HG02763 (cell line): Measurements from ENCODE around the gene ACVR1.

Experiments
- ATAC-seq: cut with Tn5 transposase; IDR thresholded peaks from one replicate; pipeline ENCODE4 v1.9.1; 2021; ENCODE audit warnings: mild to moderate bottlenecking, moderate library complexity; ENCODE audit not compliant: unreplicated experiment

ACVR1 gene

DNA sequence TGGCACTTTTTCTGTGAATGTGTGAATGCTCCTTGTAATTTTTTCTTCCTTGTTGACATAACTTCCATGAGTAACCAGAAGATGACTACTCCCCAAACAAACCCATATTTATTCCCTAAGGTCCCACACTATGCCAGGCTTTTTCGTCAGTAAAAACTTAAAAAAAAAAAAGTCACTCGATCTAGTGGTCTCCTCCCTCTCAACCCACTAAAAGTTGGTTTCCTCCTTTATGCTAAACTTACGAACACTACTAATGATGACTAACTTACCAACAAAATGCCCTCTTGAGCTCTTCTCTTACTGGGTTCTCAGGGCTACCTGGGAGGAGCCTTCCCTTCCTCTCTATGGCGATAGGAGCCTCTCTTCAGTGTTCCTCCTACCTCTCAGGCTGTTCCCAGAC lies 18.2 kb downstream of the ACVR1 start:
- ATAC-seq, result no peak

DNA sequence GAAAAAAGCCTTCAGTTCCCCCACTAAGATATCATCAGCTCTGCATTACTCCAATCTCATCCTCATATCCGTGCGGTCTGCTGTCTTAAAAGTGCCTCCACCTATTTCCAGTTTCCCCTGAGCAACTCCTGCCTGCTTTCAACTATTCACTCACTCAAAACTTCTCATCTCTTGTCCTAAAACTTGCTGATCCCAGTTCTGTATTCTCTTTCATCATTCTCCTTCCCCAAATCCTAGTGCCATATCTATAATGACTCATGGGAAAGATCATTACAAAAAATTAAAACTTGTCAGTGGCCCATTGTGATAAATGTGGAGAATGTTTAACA lies 20.0 kb downstream of the ACVR1 start:
- no peak for ATAC-seq

DNA sequence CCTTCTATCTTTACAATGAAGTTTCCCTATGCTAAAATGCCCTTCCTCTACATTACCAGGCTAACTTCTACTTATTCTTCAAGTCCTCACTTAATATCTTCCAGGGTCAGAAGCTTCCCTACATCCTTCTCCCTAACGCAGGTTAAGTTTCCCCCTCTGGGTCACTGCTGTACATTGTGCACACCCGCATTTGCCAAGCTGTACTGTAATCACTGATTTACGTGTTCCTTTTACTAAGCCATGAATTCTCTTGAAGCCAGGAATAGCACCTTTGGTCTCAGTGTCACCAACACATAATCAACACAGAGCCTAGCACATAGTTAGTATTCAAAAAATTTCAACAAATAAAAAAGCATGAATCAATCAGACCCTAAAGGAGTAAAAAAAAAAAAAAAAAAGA lies 22.3 kb downstream of the ACVR1 start:
- ATAC-seq, result no peak

DNA sequence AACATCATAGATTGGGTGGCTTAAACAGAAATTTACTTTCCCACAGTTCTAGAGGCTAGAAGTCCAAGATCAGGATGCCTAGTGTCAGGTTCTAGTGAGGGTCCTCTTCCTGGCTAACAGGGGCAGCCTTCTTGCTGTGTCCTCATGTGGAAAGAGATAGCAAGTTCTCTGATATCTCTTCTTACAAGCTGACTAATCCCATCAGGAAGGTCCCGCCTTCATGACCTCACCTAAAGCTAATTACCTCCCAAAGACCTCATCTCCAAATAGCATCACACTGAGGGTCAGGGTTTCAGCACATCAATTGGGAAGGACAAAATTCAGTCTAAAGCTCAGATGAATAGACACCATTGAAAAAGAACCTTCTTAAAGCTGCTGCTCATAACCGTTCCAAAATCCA lies 22.9 kb downstream of the ACVR1 start:
- ATAC-seq, result no peak

DNA sequence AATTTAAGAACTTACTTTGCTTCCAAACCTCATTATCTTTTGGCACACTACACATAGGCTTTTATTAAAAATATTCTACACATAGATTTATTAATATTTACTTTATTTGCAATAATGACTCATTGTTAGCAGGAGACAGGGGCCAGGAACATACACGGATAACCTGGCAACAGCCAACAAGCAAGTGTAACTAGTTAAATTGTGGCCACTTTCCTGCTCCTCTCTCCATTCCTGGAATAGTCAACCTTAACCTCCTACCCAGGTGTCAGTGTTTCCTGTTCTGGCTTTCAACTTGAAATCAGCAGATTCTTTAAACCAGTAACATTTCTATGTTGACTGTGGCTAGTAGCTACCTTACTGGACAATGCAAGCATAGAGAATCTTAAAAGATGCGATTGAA lies 26.5 kb downstream of the ACVR1 start:
- no peak for ATAC-seq

DNA sequence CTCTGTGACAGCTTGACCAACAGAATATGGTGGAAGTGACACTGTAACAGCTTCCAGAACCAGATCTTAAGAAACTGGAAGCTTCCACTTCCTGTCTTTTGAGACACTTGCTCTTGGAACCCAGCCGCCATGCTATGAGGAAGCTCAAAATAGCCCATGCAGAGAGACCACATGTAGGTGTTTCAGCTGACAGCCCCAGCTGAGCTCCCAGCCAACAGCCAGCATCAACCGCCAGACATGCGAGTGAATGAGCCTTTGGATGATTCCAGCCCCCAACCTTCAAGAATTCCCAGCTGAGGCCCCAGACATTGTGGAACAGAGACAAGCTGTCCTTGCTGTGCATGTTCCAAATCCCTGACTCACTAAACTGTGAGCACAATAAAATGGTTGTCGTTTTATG lies 27.9 kb downstream of the ACVR1 start:
- no peak for ATAC-seq

DNA sequence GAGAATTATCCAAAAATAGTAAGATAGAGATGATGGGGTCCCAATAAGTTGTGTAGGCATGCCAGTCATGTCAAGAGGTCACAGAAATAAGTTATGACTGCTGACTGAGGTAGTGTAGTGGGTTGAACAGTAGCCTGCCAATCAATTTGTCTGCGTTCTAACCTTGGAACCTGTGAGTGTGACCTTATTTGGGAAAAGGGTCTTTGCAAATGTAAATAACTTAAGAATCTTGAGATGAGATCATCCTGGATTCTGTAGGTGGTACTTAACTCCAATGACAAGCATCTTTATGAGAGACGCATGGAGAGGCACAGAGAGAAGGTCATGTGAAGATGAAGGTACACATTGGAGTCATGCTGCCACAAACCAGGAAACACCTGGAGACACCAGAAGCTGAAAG lies 31.0 kb downstream of the ACVR1 start:
- no peak for ATAC-seq

DNA sequence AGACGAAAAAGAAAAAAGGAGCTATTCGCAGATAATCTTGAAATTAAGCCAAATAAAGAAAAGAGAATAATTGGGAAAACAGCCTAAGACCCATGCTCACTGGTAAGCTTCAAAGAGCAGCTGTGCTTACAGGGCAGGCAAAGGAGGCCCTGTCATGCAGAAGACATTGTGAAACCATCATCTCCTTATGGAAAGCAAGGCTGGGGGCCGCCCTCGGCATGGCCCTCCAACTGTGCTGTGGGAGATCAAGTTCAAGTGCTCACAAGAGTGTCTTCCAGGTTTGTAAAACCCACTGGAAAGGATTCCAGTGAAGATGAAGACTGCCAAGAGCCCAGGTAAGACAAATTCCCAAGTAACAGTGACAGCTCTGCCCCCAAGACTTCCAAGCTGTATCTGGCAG lies 32.2 kb downstream of the ACVR1 start:
- no peak for ATAC-seq

DNA sequence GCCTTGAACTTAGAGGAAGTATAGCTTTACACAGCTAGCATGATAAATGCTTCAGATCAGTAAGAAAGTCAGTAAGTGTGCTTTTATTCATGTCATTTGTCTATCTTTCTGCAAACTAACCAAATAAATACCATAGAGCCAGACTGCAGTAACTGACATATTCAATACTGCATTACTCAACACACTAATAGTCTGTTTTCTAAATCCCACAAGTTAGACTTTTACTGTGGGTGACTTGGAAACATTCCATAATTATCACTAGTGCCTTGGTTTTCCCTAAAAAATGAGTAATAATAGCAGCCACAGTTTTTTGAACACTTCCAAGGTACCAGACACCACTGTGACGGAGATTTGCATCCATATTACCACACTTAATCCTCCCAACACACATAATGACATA lies 33.0 kb downstream of the ACVR1 start:
- no peak for ATAC-seq

DNA sequence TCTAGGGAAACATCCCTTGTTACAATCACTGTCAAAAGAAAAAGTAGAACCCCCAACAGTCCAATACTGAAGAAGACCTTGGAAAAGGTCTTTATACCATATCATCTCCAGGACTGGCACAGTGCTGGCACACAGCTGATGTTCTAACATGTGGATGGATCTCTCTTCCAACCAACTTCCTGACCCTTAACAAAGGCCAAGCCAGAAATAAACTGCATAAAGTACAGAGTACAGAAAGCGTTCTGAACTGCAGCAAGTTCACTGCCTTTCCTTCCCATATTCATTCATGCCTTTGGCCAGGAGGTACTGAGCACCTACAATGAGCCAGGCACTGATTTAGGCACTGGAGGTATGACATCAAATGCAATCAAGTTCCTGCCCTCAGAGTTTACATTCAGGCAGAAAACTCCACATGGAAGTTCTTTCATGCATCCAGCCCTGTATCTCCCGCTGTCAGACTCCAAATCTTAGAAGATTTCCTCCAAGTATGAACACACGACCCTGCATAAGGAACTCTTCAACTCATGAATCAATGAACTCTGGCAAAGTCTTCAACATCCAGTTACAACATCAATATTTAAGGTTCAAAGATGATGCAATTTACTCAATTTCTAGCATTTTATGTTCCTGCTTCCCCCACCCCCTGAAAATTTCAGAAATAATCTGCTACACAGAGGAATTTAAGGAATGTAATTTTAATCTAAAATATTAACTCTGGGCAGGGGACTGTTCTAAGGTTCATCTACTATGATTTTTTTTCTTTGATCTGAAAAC lies 33.8 kb downstream of the ACVR1 start:
- ATAC-seq, result no peak

DNA sequence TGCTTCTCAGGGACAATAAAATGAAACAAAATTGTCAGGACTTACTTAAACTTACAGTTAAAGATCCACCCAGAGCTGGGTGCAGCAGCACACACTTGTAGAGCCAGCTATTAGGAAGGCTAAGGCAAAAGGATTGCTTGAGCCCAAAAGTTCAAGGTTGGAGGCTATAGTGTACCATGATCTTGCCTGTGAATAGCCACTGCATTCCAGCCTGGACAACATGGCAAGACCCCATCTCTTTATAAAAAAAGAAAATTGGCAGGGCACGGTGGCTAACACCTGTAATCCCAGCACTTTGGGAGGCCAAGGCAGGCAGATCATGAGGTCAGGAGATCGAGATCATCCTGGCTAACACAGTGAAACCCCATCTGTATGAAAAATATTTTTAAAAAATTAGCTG lies 34.6 kb downstream of the ACVR1 start:
- no peak for ATAC-seq

DNA sequence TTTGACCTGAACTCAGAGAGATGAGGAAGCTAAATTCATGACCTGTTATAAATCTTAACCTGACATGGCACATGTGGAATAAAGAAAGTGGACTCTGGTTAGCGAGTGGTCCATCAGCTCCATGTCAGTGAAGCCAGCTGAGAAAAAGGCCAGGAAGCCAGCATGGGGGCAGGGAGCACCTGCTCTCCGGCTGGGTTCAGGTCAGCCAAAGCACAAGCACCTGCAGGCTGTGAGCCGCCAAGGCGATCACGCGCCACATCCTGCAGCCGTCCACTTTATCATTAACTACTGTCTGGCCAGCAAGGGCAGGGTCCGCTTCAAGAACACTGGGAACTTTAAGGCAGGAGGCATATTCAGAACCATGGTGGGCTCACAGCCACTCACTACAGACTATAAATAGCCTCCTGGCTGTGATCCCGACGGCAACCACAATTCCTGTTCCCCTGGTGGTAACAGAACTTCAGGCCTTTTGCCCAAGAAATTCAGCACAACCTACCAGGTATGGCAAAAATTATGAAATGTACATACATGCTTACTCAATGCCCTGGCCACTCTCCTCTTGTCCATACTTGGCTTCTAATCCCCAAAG lies 35.5 kb downstream of the ACVR1 start:
- no peak for ATAC-seq

DNA sequence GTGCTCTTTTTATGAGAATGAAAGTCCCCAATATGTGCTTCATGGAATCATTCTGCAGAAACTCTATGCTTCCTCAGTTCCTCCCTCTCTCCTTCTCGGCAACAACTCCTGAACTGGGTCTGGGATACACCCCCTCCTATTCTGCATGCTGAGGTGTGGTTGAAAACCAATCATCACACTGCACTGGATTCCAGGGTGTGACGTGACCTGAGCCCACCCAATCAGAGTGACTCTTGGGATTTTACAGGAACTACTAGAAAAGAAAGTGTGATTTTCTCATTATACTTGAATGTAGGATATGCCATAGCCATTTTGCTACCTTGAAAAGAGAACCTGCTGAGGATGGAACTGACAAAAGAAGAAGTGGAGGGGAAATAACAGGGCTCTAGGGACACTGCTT lies 36.3 kb downstream of the ACVR1 start:
- no peak for ATAC-seq

DNA sequence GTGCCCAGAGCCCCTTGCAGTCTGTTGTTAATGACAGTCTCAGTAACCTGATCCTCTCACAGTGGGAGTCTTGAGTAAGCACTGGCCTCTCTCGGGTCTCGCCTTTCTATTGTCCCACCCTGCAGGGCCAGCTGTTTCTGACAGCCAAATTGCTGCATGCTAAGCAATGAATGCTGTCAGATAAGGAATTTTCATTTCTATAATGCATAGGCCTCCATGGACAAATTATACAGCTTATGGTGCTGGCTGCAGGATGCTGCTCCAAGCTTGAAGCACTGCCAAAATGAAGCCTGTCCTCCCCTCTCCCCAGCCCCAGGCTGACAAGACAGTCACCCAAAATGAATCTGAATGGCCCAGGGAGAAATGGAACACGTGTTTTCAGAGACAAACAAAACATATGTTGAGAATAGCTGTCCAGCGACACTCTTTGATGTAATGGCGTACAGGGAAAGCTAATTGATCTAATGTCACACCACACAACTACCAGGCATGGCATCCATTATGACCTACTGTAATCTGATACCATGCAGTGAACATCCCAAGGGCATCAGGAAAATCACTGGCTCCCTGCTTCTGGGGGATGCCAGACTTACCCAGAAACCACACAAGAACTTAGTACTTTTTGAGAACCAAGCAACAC lies 36.8 kb downstream of the ACVR1 start:
- no peak for ATAC-seq

DNA sequence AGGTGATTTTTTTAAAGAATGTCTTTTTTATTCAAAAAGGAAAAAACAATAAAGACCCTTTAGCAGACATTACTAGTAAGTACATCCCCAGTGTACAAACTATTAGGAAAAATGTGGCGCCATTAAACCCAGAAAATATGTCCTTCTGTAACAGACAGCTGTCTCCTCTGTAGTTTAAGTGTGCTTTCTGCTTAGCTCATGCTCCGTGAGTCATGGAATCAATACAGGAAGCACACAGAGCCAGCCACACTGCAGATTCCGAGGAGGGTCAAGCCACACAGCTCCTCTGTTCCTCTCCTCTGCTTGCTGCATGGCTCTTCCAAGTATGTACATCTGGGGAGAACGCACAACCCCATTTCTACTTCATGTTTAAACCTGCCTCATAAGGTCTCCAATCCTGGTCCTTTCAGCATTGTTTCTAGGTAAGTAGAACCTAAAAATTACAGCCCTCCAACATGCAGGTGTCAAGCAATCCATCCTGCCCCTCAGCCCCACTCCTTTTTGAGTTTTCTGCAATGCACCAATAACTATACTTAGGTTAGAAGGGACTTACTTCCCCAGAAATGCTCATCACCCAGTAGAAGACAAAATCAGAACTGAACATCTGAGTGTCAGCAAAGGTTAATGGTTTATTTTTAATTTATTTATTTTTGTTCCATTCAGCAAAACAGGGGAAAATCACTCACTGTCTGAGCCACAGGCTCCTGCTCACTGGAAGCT lies 37.5 kb downstream of the ACVR1 start:
- no peak for ATAC-seq

DNA sequence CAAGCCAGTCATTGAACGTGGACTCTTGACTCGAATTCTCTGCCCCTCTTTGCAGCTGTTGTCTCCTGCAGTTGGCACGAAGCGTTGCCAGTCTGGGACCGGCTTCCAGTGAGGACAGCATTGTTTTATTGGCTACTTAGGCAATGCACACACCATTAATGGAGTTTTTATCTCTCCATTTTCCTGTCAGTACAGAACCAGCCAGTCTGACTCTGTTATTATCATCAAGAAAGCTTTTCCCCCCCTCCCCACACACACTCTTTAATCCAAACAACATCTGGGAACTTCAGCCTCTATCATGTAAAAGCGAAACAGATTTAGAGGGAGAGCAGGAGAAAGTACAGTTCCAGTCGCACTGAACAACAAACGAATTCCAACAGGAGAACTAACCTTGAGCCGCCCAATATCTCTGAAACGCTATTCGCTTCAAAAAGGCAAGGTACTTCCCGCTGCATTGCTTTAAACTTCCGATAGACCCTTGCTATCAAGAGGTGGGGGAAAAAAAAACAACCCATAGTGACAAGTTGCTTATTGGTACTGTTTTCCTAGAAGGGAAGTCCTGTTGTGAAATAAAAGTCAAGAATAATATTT lies 38.2 kb downstream of the ACVR1 start:
- ATAC-seq, result no peak

DNA sequence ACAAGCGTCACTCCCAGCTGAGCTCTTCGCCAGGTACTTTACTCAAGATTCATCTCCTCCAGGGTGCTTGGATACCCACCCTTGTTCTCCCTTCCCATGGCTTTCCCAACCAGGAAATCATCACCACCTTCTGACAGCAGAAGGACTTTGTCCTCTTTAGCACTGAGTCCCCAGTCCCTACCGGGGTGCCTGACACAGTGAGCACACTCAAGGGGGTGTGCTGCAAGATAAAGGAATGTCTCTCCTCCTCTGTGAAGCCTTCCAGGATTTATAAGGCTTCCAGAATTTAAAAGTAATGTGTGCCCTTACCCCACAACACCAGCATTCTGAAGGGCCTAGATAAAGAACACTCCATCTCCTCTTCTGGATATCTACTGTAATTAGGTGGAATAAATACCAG lies 39.6 kb downstream of the ACVR1 start:
- no peak for ATAC-seq

DNA sequence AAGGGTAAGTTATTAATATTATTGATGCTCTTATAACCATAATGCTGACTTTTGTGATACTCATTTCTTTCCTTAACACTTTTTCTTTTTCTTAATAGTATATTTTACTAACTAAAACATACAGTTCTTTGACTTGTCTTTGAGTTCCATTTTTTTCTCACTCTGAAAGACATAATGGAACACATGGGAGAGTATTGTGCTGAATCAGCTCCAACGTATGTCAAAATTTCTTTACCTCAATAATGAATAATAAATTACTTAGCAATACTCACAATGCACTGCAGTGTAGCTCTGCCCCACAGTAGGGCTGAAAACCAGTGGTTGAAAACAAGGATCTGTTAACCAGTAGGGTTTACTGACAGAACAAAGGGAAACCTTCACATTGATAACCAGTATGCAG lies 40.7 kb downstream of the ACVR1 start:
- ATAC-seq, result no peak

DNA sequence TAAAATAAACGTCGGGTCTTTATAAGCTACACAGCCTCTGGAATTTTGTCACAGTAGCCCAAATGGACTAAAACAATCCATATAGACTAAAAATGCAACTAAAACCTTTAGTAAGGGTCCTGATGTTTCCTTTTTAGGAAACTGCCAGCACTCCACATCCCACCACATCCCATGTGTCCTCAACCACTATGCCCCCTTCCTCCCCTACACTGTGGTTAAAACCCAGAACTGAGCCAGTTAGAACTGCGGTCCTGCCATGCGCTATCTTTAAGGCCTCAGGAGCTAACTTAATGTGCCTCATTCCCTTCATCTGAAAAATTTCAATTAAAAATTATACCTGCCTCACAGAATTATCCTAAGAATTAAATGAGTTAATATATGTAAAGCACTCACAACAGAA lies 41.1 kb downstream of the ACVR1 start:
- ATAC-seq, result no peak

DNA sequence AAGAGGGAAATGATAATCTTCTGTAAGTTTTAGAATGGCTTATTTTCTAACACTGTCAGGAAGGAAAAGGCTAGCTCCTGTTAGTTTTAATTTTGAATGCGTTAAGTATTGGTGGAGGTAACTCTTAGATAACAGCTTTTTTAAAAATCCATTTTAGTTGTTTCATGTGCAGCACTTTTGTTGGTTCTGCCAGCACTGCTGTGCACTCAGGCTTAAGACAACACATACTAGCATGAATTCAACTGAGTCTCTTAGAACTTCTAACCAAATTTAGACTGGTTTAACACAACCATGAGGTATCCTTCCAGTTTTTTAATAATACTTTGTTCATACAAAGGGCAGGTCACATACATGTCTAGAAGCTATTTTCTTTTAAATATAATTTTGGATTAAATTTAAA lies 42.4 kb downstream of the ACVR1 start:
- no peak for ATAC-seq

DNA sequence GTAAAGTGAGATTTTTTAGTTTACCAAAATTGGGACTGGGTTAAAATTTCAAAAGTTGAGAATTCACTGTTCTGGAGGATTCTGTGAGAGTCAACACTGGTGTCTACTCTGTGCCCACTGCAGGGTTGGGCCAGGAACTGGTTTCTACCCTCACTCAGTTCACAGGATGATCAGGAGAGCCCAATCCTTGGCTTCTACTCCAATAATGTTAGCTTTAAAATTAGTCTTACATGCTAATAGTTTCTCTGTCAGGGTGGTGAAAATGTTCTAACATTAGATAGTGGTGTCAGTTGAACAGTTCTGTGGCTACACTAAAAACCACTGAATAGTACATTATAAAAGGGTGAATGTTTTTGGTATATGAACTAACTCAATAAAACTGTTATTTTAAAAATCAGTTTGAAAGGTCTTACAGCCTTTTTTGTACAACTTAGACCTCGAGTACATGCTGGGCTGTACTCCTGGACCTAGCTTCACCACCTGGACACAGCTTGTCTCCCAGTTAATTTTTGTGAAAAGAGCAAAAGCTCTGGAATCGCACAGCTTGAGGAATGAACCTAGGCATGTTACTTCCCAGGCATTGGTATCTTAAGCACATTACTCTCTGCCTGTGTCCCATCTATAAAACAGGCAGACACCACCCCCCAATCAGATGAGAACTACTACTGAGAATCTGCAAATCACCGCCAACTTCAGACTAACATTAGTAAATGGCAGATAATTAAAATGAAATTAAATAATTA lies 44.4 kb downstream of the ACVR1 start:
- ATAC-seq, result no peak
